T-helper 17 cell (primary cell): ENCODE results near the gene NAGK. TPM values are rescaled to one million over a fixed set of nuclear protein-coding genes. Genes with fewer than 3 reads are reported as not detected.

ENCODE experiments used
- ATAC-seq: fragments of 150-1000 bp; cut with Tn5 transposase; 2 replicates; pipeline ENCODE4 v1.10.0; 2021; ENCODE audit warnings: mild to moderate bottlenecking, moderate library complexity
- DNase-seq, 3 donors: peaks; one replicate each; pipeline versions ENCODE4 v3.0.0 to v3.0.0-alpha.2; 2020 to 2021
- H3K9me3 ChIP-seq: one replicate; pipeline ENCODE4 v1.7.0; 2013; ENCODE audit warnings: low read length, mild to moderate bottlenecking; ENCODE audit not compliant: control insufficient read depth, poor library complexity, severe bottlenecking
- H3K27ac Mint-ChIP-seq: one replicate; pipeline ENCODE4 v1.8.0; 2022; ENCODE audit warnings: mild to moderate bottlenecking, moderate library complexity, mixed read lengths
- H3K27me3 Mint-ChIP-seq: one replicate; pipeline ENCODE4 v1.8.0; 2022; ENCODE audit warnings: mixed read lengths
- H3K36me3 Mint-ChIP-seq: one replicate; pipeline ENCODE4 v1.8.0; 2022; ENCODE audit warnings: low read depth, mixed read lengths
- H3K4me1 Mint-ChIP-seq: one replicate; pipeline ENCODE4 v1.8.0; 2022; ENCODE audit warnings: mild to moderate bottlenecking, mixed read lengths
- H3K4me3 Mint-ChIP-seq: one replicate; pipeline ENCODE4 v1.8.0; 2022; ENCODE audit warnings: mild to moderate bottlenecking, moderate library complexity, mixed read lengths
- total RNA-seq, 4 donors: library from RNA in 2 of 4; stranded (reverse) in 2 of 4; gene quantifications; one replicate each; pipeline ENCODE4 v1.2.3 and lab custom pipeline; 2022 to 2026

NAGK gene
- total RNA-seq, 2 donors from 2014 or later = 75.0 to 102 TPM

DNA sequence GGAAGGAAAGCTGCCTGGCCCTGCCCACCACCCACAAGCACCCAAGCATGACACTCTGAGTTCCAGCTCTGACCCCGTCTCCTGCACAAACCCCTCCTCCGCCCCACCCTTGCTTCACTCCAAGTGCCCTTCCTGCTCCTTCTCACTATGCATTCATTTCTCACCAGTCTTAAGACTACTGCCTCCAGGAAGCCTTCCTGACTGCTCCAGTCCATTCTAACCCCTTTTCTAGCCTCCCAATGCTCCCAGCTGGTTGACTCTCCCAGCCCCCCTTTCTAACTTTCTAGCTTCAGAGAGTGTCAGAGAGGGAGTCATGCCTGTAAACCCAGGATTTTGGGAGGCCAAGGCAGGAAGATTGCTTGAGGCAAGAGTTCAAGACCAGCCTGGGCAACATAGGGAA is 8.2 kb upstream of the NAGK start:
- DNase-seq (no peak), ATAC-seq (no peak)
- Mint-ChIP-seq H3K27me3 (peaks cover 34% of the 10 kb centered on the region), H3K4me3 (no peak overlapping the region), H3K4me1 (peaks cover 4% of the 10 kb centered on the region), H3K27ac (no peak overlapping the region), H3K36me3 (peaks cover 2% of the 10 kb centered on the region)
- H3K9me3 ChIP-seq = no peaks in the 10 kb centered on the region

DNA sequence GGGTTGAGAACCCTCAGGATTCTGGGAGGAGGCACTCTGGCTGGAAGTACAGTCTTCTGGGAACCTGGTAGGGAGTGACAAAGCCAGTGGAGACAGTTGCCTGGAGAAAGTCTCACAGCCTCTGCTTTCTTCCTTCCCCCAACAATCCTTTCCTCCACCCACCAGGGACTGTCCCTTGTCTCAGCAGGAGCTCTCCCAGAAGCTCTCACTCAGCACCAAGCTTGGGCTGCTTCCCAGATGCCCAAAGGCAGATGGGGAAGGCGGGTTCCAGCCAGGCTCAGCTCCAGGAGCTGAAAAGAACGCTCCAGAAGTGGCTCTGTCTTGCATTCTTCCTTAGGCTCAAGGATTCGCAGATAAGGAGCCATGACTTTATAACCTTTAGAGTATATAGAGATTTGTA is 7.6 kb upstream of the NAGK start:
- DNase-seq = no peak
- Mint-ChIP-seq H3K4me3 (no peak overlapping the region), H3K27me3 (peaks cover 34% of the 10 kb centered on the region), H3K4me1 (peaks cover 7% of the 10 kb centered on the region), H3K36me3 (peaks cover 2% of the 10 kb centered on the region), H3K27ac (no peak overlapping the region)
- H3K9me3 ChIP-seq = no peaks in the 10 kb centered on the region
- ATAC-seq = no peak

DNA sequence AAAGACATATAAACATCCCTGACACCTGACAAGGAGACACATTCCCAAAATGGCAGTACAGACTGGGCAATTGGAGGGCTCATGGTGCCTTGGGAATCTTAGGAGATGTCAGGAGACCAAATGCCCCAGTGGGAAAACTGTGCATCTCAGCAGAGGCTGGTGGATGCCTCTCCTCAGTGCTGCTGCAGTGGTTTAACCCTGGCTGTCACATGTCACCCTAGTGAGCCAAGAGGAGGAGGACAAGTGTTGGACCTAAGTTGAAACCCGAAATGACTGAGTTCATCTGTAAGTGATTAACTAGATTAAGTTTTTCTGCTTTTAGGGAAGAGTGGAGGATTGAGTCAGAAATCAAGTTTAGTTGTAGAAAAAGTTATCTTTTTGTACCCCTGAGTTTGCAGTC is 5.2 kb upstream of the NAGK start:
- no peak for DNase-seq
- Mint-ChIP-seq H3K4me1 (peaks cover 15% of the 10 kb centered on the region), H3K4me3 (no peak overlapping the region), H3K27me3 (peaks cover 34% of the 10 kb centered on the region), H3K36me3 (peaks cover 2% of the 10 kb centered on the region), H3K27ac (no peak overlapping the region)
- no peak for ATAC-seq
- no peaks in the 10 kb centered on the region for H3K9me3 ChIP-seq

DNA sequence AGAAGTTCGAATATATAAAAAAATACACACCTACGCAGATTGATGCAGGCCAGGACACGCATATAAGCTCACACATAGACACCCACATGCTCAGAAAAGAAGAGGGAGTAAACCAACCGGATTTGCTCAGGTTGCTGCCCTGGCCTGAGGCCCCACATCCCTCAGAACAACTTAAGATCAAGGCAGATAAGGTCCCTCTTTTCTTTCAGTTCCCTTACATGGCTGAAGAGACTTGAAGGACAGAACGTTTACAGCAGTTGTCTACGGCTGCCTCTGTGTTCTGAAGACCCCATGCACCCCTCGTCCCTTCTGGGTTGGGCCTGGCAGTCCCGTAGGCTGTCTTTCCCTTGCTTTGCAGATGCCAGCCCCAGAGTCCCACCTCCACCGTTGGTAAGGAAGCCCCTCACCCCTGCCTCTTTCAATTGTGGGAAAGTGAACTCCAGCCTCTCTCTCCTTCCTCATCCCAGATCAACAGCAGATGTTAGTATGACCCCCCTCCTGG is 4.3 kb upstream of the NAGK start:
- Mint-ChIP-seq H3K27me3 (peaks cover 25% of the 10 kb centered on the region), H3K36me3 (peaks cover 2% of the 10 kb centered on the region), H3K4me3 (peak overlapping the region; percentile 31), H3K4me1 (peaks cover 22% of the 10 kb centered on the region), H3K27ac (no peak overlapping the region)
- ATAC-seq = no peak
- no peak for DNase-seq
- H3K9me3 ChIP-seq = no peaks in the 10 kb centered on the region

DNA sequence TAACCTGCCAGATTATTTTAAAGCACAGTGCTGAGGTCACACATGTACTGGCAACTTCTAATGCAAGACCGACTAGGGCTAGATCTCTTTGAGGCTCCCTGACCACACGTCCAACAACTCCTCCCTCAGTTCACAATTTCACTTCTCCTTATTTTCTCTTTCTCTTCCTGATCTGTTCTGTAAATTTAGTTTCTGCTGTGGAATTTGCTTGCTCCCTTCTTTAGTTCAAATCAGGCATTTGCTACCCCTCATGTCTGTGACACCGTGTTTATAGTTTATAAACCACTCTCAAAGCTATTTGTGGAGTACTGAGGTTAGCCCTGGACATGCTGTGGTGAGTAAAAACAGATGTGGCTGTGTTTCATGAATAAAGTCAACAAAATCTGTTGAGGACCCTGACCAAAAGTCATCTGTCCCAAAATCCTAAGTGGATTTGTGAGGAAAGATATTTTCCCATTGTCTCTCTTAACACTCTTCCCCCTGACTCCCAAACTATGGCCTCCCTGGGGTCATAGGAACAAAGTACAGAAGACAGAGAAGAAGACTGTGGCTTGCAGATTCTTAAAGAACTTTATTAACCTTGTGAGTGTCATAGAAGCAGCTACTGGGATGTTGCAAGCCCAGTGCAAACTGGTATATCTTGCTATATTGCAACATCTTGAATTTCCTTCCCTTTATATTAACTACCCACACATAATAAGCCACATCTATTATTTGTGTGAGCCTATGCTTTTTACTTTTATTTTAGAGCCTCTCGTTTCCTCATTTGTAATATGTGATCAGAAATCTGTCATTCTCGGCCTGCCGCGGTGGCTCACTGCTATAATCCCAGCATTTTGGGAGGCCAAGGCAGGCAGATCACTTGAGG is 3.5 kb upstream of the NAGK start:
- no peak for ATAC-seq
- no peaks in the 10 kb centered on the region for H3K9me3 ChIP-seq
- H3K4me1 Mint-ChIP-seq = peaks cover 29% of the 10 kb centered on the region
- no peak overlapping the region for H3K4me3 Mint-ChIP-seq
- no peak overlapping the region for H3K27ac Mint-ChIP-seq
- H3K36me3 Mint-ChIP-seq = peaks cover 6% of the 10 kb centered on the region
- H3K27me3 Mint-ChIP-seq = peaks cover 17% of the 10 kb centered on the region
- no peak for DNase-seq

DNA sequence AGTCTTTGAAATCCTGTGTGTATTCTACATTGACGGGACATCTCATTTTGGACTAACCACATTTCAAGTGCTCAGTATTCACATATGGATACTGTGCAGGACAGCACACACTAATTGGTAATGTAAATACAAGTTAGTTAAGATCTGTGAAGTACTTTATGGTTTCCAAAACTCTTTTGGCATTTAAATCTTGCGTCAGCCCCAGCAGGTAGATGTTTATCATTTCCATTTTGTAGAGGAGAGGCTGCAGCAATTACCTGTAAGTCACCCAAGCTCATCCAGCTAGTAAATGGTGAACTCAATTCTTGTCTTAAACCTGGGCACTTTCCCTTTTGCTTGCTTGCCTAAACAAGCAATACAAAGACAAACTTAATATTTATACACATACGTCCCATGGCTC is 1.6 kb upstream of the NAGK start:
- ATAC-seq (no peak), DNase-seq (no peak)
- H3K36me3 Mint-ChIP-seq = peaks cover 5% of the 10 kb centered on the region
- H3K4me3 Mint-ChIP-seq = peak overlapping the region; percentile 47
- H3K27me3 Mint-ChIP-seq = peaks cover 7% of the 10 kb centered on the region
- H3K27ac Mint-ChIP-seq = peak overlapping the region; percentile 98
- H3K9me3 ChIP-seq = no peaks in the 10 kb centered on the region
- peaks cover 47% of the 10 kb centered on the region for H3K4me1 Mint-ChIP-seq

DNA sequence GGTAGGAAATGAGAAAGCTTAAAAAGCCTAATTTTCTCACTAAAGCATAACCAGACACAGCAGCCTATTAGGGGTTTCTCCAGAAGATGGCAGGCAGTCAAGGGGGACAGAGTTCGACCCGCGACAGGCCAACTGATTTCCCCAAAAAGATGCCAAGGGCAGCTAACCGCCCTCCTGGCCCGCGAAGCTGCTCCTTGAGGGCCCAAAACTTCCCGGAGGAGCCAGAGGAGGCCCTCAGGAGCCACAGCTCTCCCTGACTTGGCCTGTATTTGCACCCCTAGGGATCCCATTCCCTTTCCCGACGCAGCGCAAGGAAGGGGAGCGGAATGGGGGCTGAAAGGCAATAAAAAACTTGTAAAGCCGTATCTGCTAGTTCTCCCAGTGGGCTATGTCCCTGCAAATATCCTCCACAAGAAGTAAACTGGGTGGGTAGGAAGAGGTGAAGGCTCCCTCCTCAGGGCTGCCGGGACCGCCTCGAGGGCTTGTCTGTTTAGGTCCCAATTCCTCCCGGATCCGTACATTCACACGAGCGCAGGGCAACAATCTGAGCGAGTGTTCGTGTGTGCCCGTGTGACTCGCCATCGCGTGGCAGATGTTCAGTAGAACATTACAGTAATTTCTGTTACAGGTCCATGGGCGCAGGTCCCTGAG is 756 bp upstream of the NAGK start:
- H3K9me3 ChIP-seq = no peaks in the 10 kb centered on the region
- DNase-seq (no peak), ATAC-seq (no peak)
- peak overlapping the region; percentile 96 for H3K4me3 Mint-ChIP-seq
- H3K4me1 Mint-ChIP-seq = peaks cover 54% of the 10 kb centered on the region
- H3K27ac Mint-ChIP-seq = peak overlapping the region; percentile 98
- peaks cover 7% of the 10 kb centered on the region for H3K27me3 Mint-ChIP-seq
- peaks cover 5% of the 10 kb centered on the region for H3K36me3 Mint-ChIP-seq

DNA sequence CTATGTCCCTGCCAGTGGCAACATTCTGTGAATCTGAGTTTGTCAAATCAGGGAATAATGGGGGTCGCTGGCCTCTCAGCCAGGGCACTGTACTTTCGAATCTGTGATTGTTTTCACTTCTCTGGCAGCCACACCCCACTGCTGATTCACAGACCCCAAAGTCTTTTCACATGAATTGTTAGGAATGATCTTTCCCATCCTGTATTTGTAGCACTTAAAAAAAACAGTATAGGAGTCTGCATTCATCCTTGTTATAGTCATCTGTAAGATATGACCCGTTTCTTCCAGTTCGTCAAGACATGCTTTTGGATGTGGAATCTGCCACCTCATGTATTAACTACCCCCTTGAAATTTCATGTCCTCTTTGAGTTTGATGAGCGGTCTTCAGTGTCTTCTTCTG is 928 bp downstream of the NAGK start:
- DNase-seq (no peak), ATAC-seq (no peak)
- no peaks in the 10 kb centered on the region for H3K9me3 ChIP-seq
- Mint-ChIP-seq H3K4me3 (peak overlapping the region; percentile 96), H3K27me3 (no peaks in the 10 kb centered on the region), H3K36me3 (peaks cover 14% of the 10 kb centered on the region), H3K4me1 (peaks cover 67% of the 10 kb centered on the region), H3K27ac (peak overlapping the region; percentile 98)

DNA sequence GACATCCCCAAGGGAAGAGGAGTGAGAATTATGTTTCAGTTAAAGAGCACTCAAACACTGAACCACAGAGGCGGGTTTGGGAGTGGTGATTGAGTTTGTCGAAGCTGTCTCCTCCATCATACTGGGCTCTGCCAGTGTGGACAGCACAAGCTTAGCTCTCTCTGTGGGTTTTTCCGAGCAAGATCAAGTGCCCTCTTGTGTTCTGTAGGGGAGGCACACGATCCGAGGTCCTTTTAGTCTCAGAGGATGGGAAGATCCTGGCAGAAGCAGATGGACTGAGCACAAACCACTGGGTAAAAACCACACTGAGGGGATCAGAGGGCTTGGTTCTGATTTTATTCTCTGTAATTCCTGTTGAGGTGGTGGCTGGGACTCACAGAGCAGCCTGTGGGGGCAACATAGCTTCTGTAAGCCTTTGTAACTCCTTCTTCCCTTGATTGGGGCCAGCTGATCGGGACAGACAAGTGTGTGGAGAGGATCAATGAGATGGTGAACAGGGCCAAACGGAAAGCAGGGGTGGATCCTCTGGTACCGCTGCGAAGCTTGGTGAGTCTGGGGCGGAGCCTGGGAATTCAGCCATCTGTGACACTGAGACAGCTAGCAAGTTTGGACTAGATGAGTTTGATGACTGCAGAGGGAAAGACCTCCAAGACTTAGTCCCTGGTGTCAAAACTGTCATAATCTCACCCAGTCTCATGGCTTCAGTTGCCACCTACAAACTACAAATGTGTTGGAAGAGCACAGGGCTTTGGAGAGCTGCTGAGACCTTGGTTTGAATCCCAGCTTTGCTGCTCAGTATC is 2.0 kb downstream of the NAGK start:
- Mint-ChIP-seq H3K27ac (peak overlapping the region; percentile 98), H3K4me3 (peak overlapping the region; percentile 96), H3K36me3 (peaks cover 14% of the 10 kb centered on the region), H3K27me3 (no peaks in the 10 kb centered on the region), H3K4me1 (peaks cover 64% of the 10 kb centered on the region)
- ATAC-seq = no peak
- DNase-seq = no peak
- no peaks in the 10 kb centered on the region for H3K9me3 ChIP-seq

DNA sequence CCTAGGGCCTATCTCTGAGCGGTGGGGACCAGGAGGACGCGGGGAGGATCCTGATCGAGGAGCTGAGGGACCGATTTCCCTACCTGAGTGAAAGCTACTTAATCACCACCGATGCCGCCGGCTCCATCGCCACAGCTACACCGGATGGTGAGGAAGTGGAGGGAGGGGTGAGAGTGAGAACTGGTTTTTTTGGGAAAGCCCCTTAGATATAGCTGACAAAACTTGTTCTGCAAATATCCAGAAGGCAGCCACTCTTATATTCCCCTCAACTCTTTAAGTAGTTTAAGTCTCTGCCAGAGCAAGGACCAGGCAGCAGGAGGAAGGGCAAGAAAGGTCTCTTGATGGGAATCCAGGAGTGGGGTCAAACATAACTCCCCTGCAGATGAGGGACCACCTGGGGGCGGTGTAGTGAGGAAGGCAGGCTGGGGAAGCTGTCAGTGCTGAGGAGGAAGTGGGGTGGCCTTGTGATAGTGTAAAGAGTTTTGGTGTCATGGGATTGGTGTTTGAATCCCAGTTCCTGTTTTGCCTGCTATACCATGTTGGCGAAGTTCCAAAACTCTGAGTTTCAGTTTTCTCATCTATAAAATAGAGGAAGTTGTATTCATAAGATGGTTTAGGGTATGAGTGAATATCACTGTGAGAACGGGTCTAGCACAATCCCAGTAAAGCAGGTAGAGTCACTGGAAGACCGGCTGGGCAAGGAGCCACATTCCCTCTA is 3.4 kb downstream of the NAGK start:
- no peaks in the 10 kb centered on the region for H3K9me3 ChIP-seq
- H3K4me1 Mint-ChIP-seq = peaks cover 61% of the 10 kb centered on the region
- H3K4me3 Mint-ChIP-seq = peak overlapping the region; percentile 93
- DNase-seq (peak; percentile 50 to 63 (median 50)), ATAC-seq (peak; percentile 55)
- H3K36me3 Mint-ChIP-seq = peaks cover 14% of the 10 kb centered on the region
- H3K27ac Mint-ChIP-seq = peak overlapping the region; percentile 98
- no peaks in the 10 kb centered on the region for H3K27me3 Mint-ChIP-seq

DNA sequence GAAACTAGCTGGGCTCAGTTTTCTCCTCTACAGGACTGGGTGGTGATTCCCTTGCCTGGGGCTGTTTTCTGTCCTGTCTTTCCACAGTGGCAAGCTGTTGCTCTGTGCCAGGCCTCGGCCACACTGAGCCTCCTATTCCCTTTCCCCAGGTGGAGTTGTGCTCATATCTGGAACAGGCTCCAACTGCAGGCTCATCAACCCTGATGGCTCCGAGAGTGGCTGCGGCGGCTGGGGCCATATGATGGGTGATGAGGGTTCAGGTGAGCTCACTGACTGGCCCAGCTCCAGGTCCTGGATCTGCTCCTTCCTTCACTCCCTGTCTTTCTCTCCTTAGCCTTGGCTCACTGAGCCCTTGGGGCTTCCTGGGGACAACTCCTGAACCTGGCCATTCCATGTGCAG is 4.0 kb downstream of the NAGK start:
- peaks cover 17% of the 10 kb centered on the region for H3K36me3 Mint-ChIP-seq
- no peaks in the 10 kb centered on the region for H3K9me3 ChIP-seq
- H3K27ac Mint-ChIP-seq = peak overlapping the region; percentile 98
- no peaks in the 10 kb centered on the region for H3K27me3 Mint-ChIP-seq
- no peak for DNase-seq
- ATAC-seq = no peak
- peaks cover 62% of the 10 kb centered on the region for H3K4me1 Mint-ChIP-seq
- H3K4me3 Mint-ChIP-seq = peak overlapping the region; percentile 93

DNA sequence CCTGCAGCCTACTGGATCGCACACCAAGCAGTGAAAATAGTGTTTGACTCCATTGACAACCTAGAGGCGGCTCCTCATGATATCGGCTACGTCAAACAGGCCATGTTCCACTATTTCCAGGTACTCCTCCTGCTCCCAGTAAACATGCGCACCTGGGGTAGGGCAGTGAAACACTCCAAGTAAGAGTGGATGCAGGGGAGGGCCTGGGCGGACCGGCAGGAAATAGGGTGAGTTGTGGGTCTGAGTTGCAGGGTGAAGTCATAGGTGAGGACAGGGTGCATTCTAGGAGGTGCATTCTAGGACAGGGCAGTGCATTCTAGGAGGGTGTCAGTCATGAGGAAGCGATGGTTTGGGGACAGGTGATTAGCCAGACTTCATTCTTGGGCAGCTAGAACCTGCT is 5.0 kb downstream of the NAGK start:
- no peak for ATAC-seq
- H3K36me3 Mint-ChIP-seq = peaks cover 17% of the 10 kb centered on the region
- peaks cover 52% of the 10 kb centered on the region for H3K4me1 Mint-ChIP-seq
- no peaks in the 10 kb centered on the region for H3K27me3 Mint-ChIP-seq
- no peaks in the 10 kb centered on the region for H3K9me3 ChIP-seq
- no peak for DNase-seq
- peak overlapping the region; percentile 98 for H3K27ac Mint-ChIP-seq
- H3K4me3 Mint-ChIP-seq = no peak overlapping the region
